Osteoblast (primary cell): ENCODE measurements around the gene ZDHHC8. TPM values are rescaled to one million over a fixed set of nuclear protein-coding genes. Genes with fewer than 3 reads are reported as not detected.

ENCODE experiments used
- DNase-seq: peaks from one replicate; pipeline ENCODE4 v3.0.0; 2011; ENCODE audit warnings: low spot score, mixed read lengths; ENCODE audit not compliant: insufficient read length; ENCODE audit errors: missing footprints
- H2AFZ ChIP-seq: 2 replicates; pipeline ENCODE4 v1.6.0; 2011; ENCODE audit warnings: mild to moderate bottlenecking, low read length
- H3K27ac ChIP-seq: 2 replicates; pipeline ENCODE4 v1.5.1; 2011; ENCODE audit warnings: mild to moderate bottlenecking, low read depth, low read length, moderate library complexity
- H3K27me3 ChIP-seq: 2 replicates; pipeline ENCODE4 v1.6.0; 2012; ENCODE audit warnings: mild to moderate bottlenecking, control low read depth, inconsistent platforms, low read length, moderate library complexity; ENCODE audit not compliant: insufficient read depth
- H3K36me3 ChIP-seq: 2 replicates; pipeline ENCODE4 v1.5.1; 2011; ENCODE audit warnings: mild to moderate bottlenecking, low read length, control low read depth, moderate library complexity; ENCODE audit not compliant: insufficient read depth
- H3K4me1 ChIP-seq: 2 replicates; pipeline ENCODE4 v1.5.1; 2011; ENCODE audit warnings: mild to moderate bottlenecking, low read length, control low read depth, moderate library complexity; ENCODE audit not compliant: insufficient read depth
- H3K4me2 ChIP-seq: 2 replicates; pipeline ENCODE4 v1.6.0; 2011; ENCODE audit warnings: mild to moderate bottlenecking, low read length; ENCODE audit not compliant: insufficient read depth
- H3K4me3 ChIP-seq: fragments of 200-600 bp; sonication (generic); 3 replicates; pipeline ENCODE4 v1.5.1; 2012; ENCODE audit warnings: mild to moderate bottlenecking, low read length, inconsistent platforms; ENCODE audit not compliant: insufficient read depth
- H3K79me2 ChIP-seq: 2 replicates; pipeline ENCODE4 v1.6.0; 2012; ENCODE audit warnings: mild to moderate bottlenecking, low read length, control low read depth, inconsistent platforms; ENCODE audit not compliant: insufficient read depth
- H3K9me3 ChIP-seq: 2 replicates; pipeline ENCODE4 v1.5.1; 2011; ENCODE audit warnings: low read depth, low read length, control low read depth
- H4K20me1 ChIP-seq: 2 replicates; pipeline ENCODE4 v1.6.0; 2012; ENCODE audit warnings: mild to moderate bottlenecking, low read length, control low read depth; ENCODE audit not compliant: insufficient read depth
- total RNA-seq: library from RNA; depleted of rRNA; stranded (reverse); fragments of >200 nt; gene quantifications from 2 replicates; pipeline ENCODE4 v1.2.3, GENCODE V29; 2012
- TF ChIP-seq, protein P1 (sequence below): IDR thresholded peaks from 2 replicates; pipeline ENCODE4 v1.5.1; 2011; ENCODE audit warnings: mild to moderate bottlenecking, low read depth, low read length, moderate library complexity; ENCODE audit errors: extremely low read depth

The ZDHHC8 gene
- total RNA-seq, 1 donor: 9.8 TPM

DNA sequence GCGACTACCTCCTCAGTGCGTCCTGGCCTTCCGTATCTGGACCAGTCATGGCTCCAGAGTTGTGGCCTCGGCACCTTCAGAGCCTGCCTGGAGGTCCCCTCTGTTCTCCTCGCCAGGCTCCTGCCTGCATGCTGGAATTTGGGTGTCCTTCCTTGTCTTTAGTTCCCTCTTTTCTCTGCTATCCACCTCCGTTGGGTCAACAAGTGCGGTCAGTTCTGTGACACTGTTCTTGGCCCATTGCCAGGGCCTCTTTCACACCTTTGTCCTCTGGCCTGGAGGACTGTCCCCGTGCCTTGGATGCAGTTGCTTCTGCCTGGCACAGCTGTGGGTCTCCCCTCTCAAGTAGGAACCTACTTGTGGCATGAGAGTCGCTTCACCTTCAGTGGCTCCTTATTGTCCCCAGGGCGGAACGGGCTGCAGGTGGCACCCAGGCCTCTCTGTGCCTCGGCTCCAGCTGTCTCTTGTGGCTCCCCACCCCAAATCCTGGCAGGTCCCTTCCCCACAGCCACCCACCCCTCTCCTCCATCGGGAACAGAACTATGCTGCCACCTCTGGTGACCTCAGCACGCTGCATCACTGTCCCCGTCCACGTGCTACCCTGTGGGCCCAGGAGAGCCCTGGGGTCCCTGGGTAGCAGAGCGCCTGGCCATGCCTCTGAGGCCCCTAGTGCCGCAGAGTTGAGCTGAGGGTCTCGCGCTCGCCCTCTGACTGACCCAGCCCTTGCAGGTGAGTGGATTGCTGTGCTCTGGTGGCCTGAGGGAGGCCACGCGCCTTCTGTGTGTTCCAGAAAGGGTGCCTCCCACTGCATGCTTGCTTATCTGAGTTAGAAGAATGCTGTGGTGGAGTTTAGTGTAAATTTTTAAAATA, 46.8 kb upstream of the ZDHHC8 start:
- H3K9me3 ChIP-seq: no peaks in the 10 kb centered on the region
- H3K36me3 ChIP-seq: peaks cover 43% of the 10 kb centered on the region
- H3K27me3 ChIP-seq: no peaks in the 10 kb centered on the region
- TF ChIP-seq, protein P1, sequence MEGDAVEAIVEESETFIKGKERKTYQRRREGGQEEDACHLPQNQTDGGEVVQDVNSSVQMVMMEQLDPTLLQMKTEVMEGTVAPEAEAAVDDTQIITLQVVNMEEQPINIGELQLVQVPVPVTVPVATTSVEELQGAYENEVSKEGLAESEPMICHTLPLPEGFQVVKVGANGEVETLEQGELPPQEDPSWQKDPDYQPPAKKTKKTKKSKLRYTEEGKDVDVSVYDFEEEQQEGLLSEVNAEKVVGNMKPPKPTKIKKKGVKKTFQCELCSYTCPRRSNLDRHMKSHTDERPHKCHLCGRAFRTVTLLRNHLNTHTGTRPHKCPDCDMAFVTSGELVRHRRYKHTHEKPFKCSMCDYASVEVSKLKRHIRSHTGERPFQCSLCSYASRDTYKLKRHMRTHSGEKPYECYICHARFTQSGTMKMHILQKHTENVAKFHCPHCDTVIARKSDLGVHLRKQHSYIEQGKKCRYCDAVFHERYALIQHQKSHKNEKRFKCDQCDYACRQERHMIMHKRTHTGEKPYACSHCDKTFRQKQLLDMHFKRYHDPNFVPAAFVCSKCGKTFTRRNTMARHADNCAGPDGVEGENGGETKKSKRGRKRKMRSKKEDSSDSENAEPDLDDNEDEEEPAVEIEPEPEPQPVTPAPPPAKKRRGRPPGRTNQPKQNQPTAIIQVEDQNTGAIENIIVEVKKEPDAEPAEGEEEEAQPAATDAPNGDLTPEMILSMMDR: peak; percentile 31
- H3K4me3 ChIP-seq: no peak overlapping the region
- peak overlapping the region; percentile 4 for H3K27ac ChIP-seq
- H2AFZ ChIP-seq: no peak overlapping the region
- H3K4me2 ChIP-seq: no peak overlapping the region
- H4K20me1 ChIP-seq: peaks cover 53% of the 10 kb centered on the region
- H3K79me2 ChIP-seq: peaks cover 91% of the 10 kb centered on the region
- H3K4me1 ChIP-seq: peaks cover 18% of the 10 kb centered on the region
- peak; percentile 82 for DNase-seq

DNA sequence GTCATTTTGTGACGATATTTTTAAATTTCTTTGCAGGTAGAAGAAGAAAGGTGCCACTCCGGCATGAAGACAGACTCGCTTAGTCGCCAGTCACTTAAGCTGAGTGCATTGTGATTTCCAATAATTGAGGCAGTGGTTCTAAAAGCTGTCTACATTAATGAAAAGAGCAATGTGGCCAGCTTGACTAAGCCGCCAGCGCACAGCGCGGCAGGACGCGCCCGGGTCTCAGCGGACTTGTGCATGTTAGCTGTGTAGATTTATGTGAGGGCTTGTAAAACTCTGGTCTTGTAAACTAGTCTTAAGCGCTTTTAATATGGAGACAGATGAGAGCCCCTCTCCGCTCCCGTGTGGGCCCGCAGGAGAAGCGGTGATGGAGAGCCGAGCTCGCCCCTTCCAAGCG, 46.0 kb upstream of the ZDHHC8 start:
- Histone ChIP-seq H3K36me3 (peaks cover 51% of the 10 kb centered on the region), H4K20me1 (peaks cover 58% of the 10 kb centered on the region)

DNA sequence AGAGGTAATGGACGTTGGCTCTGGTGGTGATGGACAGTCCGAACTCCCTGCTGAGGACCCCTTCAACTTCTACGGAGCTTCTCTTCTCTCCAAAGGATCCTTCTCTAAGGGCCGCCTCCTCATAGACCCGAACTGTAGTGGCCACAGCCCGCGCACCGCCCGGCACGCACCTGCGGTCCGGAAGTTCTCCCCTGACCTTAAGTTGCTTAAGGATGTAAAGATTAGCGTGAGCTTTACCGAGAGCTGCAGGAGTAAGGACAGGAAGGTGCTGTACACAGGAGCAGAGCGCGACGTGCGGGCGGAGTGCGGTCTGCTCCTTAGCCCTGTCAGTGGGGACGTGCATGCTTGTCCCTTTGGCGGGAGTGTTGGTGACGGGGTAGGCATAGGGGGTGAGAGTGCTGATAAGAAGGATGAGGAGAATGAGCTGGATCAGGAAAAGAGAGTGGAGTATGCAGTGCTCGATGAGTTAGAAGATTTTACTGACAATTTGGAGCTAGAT, 45.5 kb upstream of the ZDHHC8 start:
- peaks cover 91% of the 10 kb centered on the region for H3K79me2 ChIP-seq
- H3K9me3 ChIP-seq: no peaks in the 10 kb centered on the region
- no peak overlapping the region for H2AFZ ChIP-seq
- H3K4me1 ChIP-seq: peaks cover 19% of the 10 kb centered on the region
- H3K27me3 ChIP-seq: no peaks in the 10 kb centered on the region
- H3K36me3 ChIP-seq: peaks cover 56% of the 10 kb centered on the region
- peaks cover 58% of the 10 kb centered on the region for H4K20me1 ChIP-seq
- peak; percentile 37 for DNase-seq
- H3K4me2 ChIP-seq: no peak overlapping the region
- no peak overlapping the region for H3K27ac ChIP-seq
- no peak overlapping the region for H3K4me3 ChIP-seq
- TF ChIP-seq, protein P1: no peak

More for the DNA sequence above, 46.0 kb upstream of the ZDHHC8 start:
- no peak overlapping the region for H3K4me3 ChIP-seq
- TF ChIP-seq, protein P1: no peak
- H3K9me3 ChIP-seq: no peaks in the 10 kb centered on the region
- no peak overlapping the region for H3K27ac ChIP-seq
- peaks cover 24% of the 10 kb centered on the region for H3K4me1 ChIP-seq
- H3K79me2 ChIP-seq: peaks cover 91% of the 10 kb centered on the region
- DNase-seq: peak; percentile 65
- no peak overlapping the region for H3K4me2 ChIP-seq
- H3K27me3 ChIP-seq: no peaks in the 10 kb centered on the region
- H2AFZ ChIP-seq: no peak overlapping the region

DNA sequence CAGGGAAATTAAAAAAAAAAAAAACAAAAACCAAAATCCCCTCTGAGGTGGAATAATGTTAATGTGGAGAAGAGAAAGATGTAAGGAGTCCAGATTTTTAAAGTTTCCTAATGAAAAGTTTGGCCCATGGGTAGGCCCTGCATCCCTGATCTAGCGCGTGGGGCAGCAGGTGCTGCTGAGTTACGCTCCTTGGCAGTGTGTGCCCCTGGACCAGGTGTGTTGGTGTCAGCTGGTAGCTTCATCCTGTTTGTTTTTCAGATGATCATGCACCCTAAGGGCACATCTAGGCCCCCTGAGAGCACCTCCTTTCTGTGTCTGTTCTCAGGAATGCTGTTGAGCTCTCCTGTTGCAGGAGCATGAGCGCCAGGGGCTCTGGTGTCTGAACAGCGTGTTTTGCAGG, 44.8 kb upstream of the ZDHHC8 start:
- Histone ChIP-seq H3K27ac (no peak overlapping the region), H3K9me3 (no peaks in the 10 kb centered on the region), H3K27me3 (no peaks in the 10 kb centered on the region), H3K4me2 (no peak overlapping the region), H3K4me1 (peaks cover 13% of the 10 kb centered on the region), H3K4me3 (no peak overlapping the region), H3K79me2 (peaks cover 91% of the 10 kb centered on the region), H3K36me3 (peaks cover 61% of the 10 kb centered on the region), H4K20me1 (peaks cover 57% of the 10 kb centered on the region), H2AFZ (no peak overlapping the region)
- TF ChIP-seq, protein P1: no peak
- peak; percentile 59 for DNase-seq
